Activated CD4-positive, alpha-beta T cell treated with anti-CD3 and anti-CD28 coated beads, Interleukin-2, Interleukin-6, amounts not matched to agents 100 ng/mL and 50 ng/mL, durations not matched to agents 16 hours and 8 hours (primary cell): ENCODE measurements around the gene CFAP68.
"Not testable (repeated sequence)": the region's sequence is repeated elsewhere in the genome, so short reads cannot be mapped to it uniquely, and the experiment has no call there.

Source experiments
- DNase-seq: peaks from one replicate; pipeline ENCODE4 v3.0.0-alpha.2; 2020

CFAP68 gene

DNA sequence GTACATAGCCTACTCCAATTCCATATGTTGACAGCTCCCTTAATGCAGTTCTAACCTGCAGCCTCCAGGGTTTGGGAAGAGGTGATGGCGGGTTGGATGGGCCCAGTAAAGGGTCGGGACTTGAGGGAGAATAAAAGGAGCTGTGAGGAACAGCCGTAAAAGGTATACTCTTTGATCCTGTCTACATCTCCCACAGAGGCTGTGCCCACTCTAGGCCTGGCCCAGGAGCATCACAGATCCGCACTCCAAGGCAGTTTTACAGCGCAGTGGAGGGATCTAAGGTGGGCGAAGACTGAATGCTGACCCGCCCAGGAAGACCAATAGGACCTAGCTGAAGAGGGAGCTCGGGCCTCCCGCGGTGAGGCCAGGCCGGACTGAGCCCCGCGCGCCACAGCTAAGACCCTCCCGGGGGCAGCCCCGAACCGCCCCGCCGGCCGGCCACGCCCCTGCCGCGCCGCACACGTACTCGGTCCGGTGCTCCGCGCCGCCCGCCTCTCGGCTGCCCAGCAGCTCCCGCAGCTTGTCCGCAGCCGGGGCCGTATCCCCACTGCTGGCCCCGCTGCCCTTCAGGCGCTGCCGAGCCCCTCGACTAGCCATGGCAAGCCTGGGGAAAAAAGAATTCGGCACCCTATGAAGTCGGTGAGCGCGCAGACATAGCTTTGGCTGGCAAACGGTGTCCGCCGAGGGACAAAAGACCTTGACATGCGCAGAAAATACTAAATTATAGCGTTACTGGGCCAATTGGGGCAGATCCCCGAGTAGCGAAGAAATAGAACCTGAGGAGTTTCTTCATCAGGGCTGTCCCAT, 8.3 kb upstream of the CFAP68 start, which contains the start of gene ALG9:
ALG9 (minus strand) TSS at position 696 of the 807 bp plus-strand sequence; CDS start at position 597, 99 bp downstream.
- DNase-seq = peak; percentile 91

DNA sequence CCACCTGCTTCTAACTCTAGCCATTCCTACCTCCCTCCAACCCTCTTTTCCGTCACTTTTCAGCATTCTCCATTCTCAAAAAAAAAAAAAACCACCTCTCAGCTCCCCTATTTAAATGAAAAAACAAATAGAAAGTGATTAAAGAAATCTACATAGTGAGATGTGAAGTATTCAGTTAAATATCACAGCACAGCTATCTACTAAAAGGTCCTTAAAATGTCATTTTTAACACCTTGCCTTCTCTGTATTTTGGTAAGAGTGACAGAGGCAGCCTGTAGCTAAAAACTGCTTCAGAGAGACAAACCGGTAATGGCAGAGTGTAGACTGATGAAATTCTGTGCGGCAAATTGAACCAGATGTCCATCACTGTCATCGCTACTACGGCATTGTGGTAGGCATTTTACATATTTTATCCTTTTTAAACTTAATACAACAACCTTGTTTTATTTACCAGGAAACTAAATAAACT, 7.6 kb upstream of the CFAP68 start:
- no peak for DNase-seq

DNA sequence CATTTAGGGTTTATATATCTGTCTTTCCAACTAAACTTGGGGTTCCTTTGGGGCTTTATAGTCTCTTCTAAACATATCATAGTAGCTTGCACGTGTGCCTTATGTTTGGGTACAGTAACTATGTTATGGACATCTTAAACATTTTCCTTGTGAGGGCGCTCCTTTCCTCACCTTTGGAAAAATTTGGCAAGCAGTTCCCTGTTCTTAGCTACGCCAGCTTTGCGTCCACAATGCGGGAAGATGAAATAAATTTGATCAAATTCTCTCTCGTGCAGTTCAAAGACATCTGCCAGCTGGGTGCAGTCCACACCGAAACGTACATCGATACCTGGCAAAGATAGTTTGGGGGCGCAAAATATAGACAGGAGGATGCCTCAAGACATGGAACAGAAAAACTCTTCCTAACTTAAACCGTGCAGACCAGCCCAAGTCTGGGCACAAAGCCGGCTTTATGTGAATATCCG, 924 bp upstream of the CFAP68 start:
- DNase-seq = no peak

DNA sequence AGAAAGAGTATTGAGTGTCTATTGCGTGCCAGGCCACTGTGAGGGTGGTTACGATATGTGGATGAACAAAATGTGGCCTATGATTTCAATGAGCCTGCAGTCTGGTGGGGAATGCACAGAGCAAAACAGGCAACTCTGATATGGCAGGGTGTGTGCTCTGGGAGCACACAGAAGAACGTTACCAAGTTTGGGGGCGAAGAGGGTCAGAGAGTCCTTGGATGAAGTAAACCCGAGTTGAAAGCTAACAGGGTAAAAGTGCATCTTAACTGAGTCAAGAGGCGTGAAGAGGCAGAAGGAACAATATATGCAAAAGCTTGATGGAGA, 258 bp downstream of the CFAP68 start:
- no peak for DNase-seq

DNA sequence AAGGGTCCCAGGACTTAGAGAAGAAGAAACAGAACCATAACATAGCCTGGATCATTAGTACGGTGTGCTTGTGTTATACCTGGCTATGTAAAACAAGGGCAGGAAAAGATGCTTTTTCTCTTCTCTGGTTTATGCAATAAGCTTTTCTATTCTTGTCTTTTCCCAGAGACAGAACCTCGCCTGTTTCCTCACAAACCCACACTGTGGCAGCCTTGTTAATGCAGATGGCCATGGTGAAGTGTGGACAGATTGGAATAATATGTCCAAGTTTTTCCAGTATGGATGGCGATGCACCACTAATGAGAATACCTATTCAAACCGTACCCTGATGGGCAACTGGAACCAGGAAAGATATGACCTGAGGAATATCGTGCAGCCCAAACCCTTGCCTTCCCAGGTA, 2.9 kb downstream of the CFAP68 start:
- no peak for DNase-seq

DNA sequence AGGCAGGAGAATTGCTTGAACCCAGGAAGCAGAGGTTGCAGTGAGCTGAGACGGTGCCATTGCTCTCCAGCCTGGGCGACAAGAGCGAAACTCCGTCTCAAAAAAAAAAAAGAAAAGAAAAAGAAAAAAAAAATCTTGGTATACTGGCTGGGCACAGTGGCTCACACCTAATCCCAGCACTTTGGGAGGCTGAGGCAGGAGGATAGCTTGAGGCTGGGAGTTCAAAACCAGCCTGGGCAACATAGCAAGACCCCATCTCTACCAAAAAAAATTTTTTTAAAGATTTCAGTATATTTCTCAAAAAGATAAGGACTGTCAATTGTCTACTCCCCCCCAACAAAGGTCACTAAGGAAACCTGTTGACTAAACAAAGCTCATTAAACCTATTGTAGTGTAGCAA, 5.7 kb downstream of the CFAP68 start:
- not testable (repeated sequence) for DNase-seq

DNA sequence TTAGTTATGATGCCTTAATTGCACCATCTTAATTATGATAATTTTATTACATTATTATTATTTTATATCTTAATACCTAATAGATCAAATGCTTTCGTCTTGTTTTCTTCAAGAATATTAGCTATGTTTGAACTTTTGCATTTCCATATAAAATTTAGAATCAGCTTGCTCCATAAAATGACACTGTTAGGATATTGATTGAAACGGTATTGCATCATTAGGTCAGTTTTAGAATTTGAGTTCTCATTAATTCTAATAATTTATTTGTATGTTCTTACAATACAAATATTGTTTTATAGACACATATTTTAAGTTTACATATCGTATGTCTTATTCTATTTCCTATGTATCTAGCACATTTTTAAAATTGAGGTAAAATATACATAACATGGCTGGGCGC, 6.7 kb downstream of the CFAP68 start:
- no peak for DNase-seq

DNA sequence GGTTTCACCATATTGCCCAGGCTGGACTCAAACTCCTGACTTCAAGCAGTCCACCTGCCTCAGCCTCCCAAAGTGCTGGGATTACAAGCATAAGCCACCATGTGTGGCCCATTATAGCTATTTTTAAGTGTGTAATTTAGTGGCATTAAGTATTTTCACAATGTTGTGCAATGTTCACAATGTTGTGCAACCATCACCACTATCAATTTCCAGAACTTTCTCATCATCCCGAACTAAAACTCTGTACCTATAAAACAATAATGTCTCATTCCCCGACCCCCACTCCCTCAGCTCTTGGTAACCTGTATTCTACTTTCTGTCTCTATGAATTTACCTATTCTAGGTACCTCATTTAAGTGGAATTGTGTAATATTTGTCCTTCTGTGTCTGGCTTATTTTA, 7.5 kb downstream of the CFAP68 start:
- no peak for DNase-seq

DNA sequence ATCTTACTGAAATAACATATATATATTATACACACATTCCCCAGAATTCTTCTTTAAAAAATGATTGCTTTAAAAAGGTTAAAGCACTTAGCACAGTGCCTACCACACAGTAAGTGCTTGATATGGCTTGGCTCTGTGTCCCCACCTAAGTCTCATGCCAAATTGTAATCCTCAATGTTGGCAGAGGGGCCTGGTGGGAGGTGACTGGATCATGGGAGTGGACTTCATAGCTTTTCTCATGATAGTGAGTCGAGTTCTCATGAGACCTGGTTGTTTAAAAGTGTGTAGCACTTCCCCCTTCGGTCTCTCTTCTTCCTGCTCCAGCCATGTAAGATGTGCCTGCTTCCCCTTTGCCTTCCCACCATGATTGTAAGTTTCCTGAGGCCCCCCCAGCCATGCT, 26.1 kb downstream of the CFAP68 start:
- no peak for DNase-seq

DNA sequence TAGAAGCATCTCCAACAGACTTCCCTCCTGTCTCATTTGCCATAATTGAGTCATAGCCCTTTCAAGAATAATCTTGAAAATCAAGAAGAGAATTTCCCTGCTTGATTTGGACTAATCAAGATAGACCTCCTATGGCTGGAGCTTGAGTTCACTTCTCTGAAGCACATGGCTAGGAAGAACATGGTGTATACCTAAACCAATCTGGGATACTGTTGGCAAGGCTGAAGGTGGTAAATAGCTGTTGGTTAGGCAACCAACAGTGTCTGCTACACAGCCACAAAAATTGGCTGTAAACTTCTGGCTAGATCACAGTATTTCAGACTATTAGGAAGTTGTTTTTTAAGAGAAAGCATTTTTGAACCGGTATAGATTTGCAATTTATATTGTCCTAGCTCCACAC, 27.3 kb downstream of the CFAP68 start:
- DNase-seq = no peak

DNA sequence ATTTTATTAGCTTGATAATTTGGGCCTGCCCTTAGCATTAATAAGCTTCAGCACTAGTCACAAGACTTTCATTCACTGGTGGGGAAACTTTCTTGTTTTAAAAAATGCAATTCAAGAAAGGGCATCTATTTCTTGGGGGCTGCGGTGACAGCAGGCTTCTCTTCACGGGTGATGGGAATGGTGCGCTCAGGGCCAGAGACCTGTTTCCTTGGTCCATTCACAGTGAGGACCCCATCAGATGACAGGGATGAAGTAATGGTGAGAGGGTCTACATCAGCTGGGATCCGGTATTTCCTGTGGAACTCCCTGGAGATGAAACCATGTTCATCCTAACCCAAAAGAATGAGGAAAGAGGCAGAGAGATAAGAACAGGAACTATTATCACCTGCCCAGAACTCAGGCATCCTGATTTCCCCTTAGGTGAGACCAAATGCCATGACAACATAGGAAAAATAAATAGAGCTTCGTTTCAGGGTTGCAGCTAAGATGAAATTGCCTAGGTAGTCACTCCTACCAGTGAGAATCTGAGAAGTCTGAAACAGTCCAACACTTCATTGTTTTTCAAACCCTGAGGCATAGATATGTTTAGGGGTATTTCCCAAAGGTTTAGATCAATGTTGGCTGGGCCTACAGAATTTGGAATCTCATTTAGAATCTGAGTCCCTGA, 29.4 kb downstream of the CFAP68 start:
- no peak for DNase-seq

DNA sequence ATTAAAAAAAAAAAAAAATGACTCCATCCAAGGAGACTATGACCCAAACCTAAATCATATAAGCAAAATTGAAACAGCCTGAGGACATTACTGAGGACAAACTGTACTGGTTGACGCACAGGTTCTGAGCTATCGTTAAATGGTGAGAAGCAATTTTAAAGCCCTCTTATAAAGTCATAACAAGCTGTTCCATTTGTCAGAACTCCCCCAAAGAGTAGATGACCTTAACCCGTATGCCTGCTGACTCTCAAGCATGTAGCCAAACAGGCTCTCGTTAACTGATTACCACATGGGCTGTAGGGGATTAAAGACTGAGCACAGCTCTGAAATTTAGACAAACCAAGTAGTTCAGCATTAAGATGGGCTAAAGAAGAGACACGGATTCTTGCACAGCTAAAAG, 30.0 kb downstream of the CFAP68 start:
- DNase-seq = no peak

DNA sequence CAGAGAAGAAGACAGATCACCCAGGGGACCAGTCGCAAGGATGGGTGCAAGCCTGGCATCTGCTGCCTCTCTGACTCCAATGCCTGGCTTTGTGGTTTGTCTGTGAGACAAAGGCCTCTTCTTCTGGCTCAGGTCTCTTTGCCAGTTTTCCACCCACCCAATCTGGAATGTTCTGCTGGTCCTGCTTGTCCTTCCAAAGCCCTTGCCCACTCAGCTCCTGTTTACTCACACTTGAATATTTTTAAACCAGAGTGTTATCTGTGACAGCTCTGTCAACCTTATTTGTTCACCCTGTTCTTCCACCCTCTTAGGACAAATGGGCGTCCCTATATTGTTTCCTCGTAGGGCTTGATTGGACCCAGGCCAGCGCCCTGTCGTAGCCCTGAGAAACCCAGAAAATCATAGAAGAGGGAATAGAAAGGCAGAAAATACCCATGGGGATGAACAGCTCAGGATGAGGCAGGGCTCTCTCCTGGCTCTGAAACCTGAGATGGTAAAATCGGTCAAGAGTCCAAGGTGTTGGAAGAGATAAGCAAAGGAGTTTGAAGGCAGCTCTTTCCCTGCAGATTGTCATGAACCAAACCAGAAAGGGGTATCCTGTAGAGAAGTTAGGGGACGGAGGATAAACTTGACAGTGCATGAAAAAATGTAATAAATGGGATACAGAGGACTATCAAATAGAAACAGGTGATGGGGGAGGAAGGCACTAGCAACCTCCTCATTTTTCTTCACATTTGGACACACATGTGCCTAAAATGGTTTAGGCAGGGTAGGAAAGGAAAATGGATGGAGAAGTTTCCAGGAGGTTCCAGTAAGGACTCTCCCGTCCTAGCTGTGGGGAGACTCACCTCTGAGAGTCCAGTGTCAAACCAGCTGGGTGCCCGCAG, 31.6 kb downstream of the CFAP68 start:
- DNase-seq = no peak

DNA sequence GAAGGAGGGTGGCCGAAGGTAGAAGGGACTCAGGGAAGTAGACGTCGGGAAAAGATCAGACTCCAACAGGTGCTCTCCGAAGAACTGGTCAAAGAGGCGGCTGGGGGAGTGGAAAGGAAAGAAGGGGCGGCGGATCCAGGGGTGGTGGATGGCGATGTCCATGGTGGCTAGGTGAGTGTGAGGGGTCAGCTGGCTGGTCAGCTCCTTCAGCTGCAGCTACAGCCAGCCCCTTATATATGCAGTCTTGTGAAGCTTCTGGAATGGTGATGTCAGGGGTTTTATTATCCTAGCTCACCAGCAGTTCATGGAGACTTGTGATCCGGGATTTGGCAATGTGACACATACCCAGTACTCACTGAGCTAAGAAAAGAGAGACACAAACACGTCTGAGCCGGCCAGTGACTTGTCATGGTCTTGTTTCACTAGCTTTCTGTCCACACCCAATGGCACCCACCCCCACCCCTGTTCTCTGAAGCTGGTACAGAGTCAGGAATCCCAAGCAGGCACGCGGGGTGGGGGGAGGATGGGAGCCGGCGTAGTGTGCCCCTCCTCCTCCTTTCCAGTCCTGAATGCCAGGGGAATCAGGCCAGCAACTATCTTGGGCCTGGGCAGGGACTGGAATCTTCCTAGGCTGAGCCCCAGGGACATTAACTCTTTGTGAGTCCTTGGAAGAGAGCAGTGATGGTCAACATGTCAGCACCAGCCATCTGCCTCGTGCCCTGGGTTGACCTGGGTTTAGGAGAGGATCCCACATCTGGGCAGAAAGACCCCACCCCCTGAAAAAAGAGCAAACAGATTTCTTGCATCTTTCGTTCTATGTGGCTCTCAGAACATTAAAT, 32.4 kb downstream of the CFAP68 start, which contains the start of gene CRYAB:
CRYAB (minus strand) TSS at position 208 of the 839 bp plus-strand sequence; CDS start at position 162, 46 bp downstream.
- DNase-seq = no peak

DNA sequence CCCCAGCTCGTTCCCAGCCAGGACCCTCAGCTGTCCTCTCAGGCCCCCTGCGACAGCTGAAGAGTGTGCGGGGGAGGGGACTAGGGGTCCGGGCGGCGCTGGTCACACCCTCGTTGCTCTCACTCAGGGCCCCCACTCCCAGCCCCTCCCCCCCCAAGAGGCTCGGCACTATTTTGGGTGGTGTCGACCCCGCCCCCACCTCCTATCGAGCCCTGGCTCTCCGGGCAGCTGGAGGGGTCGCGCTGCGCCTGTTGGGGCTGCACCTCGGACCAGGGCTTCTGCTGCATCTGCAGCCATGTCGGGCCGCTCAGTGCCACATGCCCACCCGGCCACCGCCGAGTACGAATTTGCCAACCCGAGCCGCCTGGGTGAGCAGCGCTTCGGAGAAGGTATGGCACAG, 33.2 kb downstream of the CFAP68 start, which contains the start of gene HSPB2:
HSPB2 (plus strand) TSS at position 200 of the 400 bp plus-strand sequence; CDS start at position 296, 96 bp downstream.
- DNase-seq = no peak

DNA sequence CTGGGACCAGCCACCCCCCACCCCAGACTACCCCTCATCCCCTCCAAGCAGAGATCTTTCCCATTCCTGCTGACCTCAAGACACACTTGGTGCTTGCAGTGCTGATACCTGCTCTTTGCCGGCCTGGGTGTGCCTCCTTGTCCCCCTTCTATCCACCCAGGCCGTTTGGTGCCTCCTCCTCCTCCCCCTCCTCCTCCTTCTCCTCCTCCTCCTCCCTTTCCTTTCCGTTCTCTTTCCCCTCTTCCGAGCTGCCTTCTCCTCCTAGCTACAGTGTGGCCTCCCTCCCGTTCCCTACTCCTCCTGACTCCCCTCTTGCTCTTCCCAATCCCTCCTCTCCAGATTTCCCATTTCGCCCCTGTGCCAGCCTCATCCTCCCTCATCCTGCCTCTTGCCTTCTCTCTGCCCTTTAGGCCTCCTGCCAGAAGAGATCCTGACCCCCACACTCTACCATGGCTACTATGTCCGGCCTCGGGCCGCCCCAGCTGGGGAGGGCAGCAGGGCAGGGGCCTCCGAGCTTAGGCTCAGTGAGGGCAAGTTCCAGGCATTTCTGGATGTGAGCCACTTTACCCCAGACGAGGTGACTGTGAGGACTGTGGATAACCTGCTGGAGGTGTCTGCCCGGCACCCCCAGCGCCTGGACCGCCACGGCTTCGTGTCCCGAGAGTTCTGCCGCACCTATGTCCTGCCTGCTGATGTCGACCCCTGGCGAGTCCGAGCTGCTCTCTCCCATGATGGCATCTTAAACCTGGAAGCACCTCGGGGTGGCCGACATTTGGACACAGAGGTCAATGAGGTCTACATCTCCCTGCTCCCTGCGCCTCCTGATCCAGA, 33.9 kb downstream of the CFAP68 start:
- DNase-seq = no peak

DNA sequence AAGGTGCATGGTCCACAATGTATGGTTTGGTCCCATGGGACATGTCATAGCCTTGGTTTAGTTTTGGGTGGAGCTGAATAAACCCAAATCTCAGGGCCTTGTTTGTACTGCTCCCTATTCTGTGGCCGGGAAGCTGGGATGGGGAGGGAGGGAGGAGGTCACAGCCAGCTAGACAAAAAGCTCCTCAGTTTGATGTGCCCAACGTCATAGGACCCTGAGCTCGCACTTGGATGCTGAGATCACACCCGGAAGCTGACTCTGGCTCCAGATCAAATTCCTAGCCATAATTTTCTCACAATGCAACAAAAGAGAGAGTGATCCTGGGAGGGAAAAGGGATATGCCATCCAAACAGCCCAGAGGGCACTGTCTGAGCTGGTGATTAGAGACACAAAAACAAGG, 34.7 kb downstream of the CFAP68 start:
- no peak for DNase-seq

DNA sequence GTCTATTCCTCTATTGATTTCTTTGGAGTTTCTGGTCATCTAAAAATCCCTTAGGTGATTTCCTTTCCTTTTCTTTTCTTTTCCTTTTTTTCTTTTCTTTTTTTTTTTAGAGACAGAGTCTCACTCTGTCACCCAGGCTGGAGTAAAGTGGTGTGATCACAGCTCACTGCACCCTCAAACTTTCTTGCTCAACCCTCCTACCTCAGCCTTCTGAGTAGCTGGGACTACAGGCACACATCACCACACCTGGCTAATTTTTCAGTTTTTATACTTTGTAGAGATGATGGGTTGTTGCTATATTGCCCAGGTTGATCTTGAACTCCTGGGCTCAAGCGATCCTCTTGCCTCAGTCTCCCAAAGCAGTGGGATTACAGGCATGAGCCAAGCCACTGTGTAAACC, 37.4 kb downstream of the CFAP68 start:
- DNase-seq = no peak

DNA sequence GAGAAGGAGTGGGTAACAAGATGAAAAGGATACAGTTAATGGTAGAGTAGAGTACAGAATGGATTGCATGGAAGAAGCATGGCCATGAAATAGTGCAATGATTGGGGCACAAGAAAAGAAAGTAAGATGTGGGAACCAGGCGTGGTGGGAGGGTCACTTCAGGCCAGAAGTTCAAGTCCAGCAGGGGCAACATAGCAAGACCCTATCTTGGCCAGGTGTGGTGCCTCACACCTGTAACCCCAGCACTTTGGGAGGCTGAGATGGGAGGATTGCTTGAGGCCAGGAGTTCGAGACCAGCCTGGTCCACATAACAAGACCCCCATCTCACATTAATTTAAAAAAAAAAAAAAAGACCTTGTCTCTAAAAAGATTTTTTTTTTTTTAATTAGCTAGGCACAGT, 38.0 kb downstream of the CFAP68 start:
- no peak for DNase-seq

DNA sequence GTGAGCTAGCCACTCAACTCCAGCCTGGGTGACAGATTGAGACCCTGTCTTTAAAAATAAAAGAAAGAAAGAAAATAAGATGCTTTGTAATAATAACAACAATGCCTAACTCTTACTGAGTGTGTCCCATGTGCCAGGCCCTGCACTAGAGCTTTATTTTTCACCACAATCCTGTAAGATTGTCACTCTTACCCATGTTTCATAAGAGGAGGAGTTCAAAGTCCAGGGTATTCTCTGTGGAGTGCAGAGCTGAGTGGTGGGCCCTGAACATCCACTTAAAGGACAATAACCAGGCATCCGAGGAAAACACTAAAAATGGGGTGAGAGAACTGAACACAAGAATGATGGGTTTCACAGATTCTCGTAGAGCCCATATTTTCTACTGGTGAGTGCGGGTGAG, 38.4 kb downstream of the CFAP68 start:
- no peak for DNase-seq
